Epithelial cell of esophagus (primary cell): ENCODE measurements around the gene JCHAIN.
"Not testable (repeated sequence)": the region's sequence is repeated elsewhere in the genome, so short reads cannot be mapped to it uniquely, and the experiment has no call there.

Experiments used
- DNase-seq: peaks from one replicate; pipeline ENCODE4 v3.0.0; 2010; ENCODE audit warnings: low read depth
- H3K4me3 ChIP-seq: 2 replicates; pipeline ENCODE4 v1.5.1; 2011; ENCODE audit warnings: mild to moderate bottlenecking, low read length, control low read depth
- TF ChIP-seq, protein P1 (sequence below): IDR thresholded peaks from 2 replicates; pipeline ENCODE4 v1.5.1; 2011; ENCODE audit warnings: low read depth, mild to moderate bottlenecking, low read length, control low read depth, inconsistent platforms; ENCODE audit not compliant: insufficient read depth; ENCODE audit errors: missing control alignments

JCHAIN gene

GRCh38 chr4:70704215-70704930 is 38.1 kb upstream of the JCHAIN start:
- H3K4me3 ChIP-seq: peak overlapping the region; percentile 75
- peak; percentile 66 for DNase-seq
- TF ChIP-seq, protein P1, sequence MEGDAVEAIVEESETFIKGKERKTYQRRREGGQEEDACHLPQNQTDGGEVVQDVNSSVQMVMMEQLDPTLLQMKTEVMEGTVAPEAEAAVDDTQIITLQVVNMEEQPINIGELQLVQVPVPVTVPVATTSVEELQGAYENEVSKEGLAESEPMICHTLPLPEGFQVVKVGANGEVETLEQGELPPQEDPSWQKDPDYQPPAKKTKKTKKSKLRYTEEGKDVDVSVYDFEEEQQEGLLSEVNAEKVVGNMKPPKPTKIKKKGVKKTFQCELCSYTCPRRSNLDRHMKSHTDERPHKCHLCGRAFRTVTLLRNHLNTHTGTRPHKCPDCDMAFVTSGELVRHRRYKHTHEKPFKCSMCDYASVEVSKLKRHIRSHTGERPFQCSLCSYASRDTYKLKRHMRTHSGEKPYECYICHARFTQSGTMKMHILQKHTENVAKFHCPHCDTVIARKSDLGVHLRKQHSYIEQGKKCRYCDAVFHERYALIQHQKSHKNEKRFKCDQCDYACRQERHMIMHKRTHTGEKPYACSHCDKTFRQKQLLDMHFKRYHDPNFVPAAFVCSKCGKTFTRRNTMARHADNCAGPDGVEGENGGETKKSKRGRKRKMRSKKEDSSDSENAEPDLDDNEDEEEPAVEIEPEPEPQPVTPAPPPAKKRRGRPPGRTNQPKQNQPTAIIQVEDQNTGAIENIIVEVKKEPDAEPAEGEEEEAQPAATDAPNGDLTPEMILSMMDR: peak; percentile 12

- peak overlapping the region; percentile 75 for H3K4me3 ChIP-seq
- TF ChIP-seq, protein P1: no peak
- DNase-seq: peak; percentile 78
These were observed 37.4 kb upstream of the JCHAIN start for GRCh38 chr4:70703619-70704214.

DNA sequence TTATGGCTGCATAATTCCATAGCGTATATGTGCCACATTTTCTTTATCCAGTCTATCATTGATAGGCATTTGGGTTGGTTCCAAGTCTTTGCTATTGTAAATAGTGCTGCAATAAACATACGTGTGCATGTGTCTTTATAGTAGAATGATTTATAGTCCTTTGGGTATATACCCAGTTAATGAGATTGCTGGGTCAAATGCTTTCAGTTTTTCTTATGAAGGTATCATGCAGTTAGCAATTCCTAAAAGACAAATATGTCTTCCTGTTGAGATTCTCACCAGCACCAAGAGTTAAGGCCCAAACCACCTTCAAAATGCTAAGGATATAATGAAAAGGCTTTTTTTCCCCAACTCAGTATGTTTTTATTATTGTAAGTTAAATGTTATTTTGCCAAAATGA is 36.3 kb upstream of the JCHAIN start:
- H3K4me3 ChIP-seq: not testable (repeated sequence)

DNA sequence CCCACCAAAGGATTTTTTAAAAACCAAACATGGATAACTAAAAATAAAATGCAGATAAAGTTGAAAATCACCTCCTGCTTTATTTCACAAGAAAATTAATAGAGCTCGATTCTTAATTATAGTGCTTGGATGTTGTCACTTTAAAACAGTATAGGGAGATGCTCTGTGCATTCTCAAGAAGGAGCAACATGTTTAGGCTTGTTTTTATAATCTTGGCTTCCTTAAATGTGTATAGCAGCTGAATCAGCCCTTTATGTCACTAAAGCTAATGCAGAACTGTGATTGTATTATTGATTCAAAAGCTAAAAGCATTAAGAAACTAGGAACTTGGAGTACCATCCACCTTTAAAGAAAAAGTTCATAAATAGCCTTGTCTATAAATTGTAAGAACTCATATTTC is 35.0 kb upstream of the JCHAIN start:
- TF ChIP-seq, protein P1: no peak
- peak; percentile 78 for DNase-seq

More for the DNA sequence above, 36.3 kb upstream of the JCHAIN start:
- not testable (repeated sequence) for DNase-seq

DNA sequence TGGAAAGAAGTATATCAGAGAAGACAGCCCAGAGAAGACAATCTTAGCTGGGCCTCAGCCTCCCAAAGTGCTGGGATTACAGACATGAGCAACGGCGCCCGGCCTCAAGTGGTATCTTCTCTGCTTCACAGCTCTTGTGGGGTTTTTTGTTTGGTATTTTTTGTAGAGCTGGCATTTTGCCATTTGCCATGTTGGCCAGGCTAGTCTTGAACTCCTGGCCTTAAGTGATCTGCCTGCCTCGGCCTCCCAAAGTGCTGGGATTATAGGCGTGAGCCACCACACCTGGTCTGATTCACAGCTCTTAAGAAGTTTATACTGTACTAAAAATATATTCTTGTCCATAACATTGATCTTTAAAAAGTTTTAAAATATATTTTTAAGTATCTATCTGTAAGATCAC is 34.4 kb upstream of the JCHAIN start:
- no peak overlapping the region for H3K4me3 ChIP-seq
- DNase-seq: no peak
- TF ChIP-seq, protein P1: no peak

More for the DNA sequence above, 35.0 kb upstream of the JCHAIN start:
- no peak overlapping the region for H3K4me3 ChIP-seq

- H3K4me3 ChIP-seq, DNase-seq: not testable (repeated sequence)
These were observed 32.1 kb upstream of the JCHAIN start for GRCh38 chr4:70698435-70698834.

DNA sequence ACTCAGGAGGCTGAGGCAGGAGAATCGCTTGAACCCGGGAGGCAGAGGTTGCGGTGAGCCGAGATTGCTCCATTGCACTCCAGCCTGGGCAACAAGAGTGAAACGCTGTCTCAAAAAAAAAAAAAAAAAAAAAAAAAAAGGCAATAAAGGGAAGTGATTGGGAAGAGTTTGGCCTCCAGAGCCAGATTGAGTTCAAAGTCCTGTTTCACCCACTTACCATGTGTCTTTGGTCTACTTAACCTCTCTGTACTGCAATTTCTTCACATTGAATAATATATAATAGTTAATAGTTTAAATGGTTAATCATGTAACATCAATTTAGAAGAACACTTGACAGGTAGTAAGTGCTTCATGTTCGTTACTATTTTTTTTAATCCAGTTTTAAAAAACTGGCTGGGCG is 28.3 kb upstream of the JCHAIN start:
- not testable (repeated sequence) for DNase-seq, H3K4me3 ChIP-seq

DNA sequence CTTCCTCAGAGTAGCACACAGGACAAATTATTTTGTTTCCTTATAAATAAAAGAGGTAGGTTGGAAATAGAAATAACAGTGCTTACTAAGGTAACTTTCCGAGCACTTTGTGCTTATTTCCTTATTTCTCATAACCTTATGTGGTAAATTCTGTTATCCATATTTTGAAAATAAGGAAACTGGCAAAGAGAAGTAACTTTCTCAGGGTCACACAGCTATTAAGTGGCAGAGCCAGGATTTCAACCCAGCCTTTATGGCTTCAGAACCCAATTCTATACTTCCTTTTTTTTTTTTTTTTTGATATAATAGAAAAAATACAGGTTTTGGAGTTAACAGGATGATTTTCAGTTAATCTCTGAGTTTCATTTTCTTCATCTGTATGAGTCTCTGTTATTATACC is 25.4 kb upstream of the JCHAIN start:
- TF ChIP-seq, protein P1: no peak
- H3K4me3 ChIP-seq: no peak overlapping the region
- no peak for DNase-seq
